ENCODE measurements around the gene ANKRD61.
A peak's percentile ranks its signal among the peaks of the same experiment; 100 is the strongest.
"Not testable (repeated sequence)": the region's sequence is repeated elsewhere in the genome, so short reads cannot be mapped to it uniquely, and the experiment has no call there.

ANKRD61 gene

GRCh38 chr7:6035686-6036085, 4.5 kb downstream of the ANKRD61 start:
- DNase-seq (ENCODE audit: insufficient read length) (no peak), FAIRE-seq (no peak)
- no peak for TF ChIP-seq TAF1 (IDR thresholded peaks at IDR 0.05; ENCODE audit: borderline replicate concordance, low read depth, low read length)
- TF ChIP-seq POLR2A (IDR thresholded peaks at IDR 0.05; ENCODE audit: low read depth, low read length), result no peak
- no peak for TF ChIP-seq POLR2AphosphoS5 (IDR thresholded peaks at IDR 0.05; ENCODE audit: low read depth, low read length)

DNA sequence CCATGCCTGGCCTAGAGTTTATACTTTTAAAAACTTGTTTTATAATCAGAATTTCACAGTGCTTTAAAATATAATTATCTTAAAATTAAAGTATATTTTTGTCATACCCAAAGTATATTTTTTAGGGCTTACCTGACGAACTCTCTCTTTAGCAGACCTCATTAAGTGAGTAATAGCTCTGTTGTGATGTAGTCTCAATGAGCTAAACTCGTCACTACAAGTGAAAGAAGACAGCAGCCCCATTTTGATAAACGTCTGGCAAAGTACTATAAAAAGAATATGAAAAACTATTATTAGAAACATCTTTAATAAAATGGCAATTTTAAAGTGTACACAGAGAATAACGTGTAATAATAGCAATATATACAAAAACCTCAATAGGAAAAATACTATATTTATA, 18.6 kb downstream of the ANKRD61 start:
- FAIRE-seq (no peak), DNase-seq (ENCODE audit: insufficient read length) (no peak)
- TF ChIP-seq POLR2A (IDR thresholded peaks at IDR 0.05; ENCODE audit: low read depth, low read length) (no peak), TAF1 (IDR thresholded peaks at IDR 0.05; ENCODE audit: borderline replicate concordance, low read depth, low read length) (no peak), POLR2AphosphoS5 (IDR thresholded peaks at IDR 0.05; ENCODE audit: low read depth, low read length) (no peak)

GRCh38 chr7:6051185-6051584, 20.0 kb downstream of the ANKRD61 start:
- not testable (repeated sequence) for DNase-seq (ENCODE audit: insufficient read length); FAIRE-seq

DNA sequence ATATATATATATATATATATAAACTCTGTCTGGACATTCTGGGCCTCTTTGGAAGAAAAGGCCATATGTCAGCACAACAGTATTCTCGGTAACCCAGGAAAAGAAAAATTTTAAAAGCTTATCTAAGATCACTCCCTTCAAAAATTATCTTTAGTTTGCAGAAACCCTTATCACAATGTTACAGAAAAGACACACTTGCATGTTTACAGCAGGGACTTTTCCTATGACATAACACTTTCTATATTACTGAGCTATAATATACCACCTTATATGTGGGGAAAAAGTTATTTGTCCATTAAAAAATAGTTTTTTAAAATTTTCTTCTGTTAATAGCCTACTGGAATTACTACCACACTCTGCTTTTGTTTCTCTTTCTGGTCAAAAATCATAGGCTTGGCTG, 25.4 kb downstream of the ANKRD61 start:
- DNase-seq (ENCODE audit: insufficient read length) (no peak), FAIRE-seq (no peak)
- no peak for TF ChIP-seq TAF1 (IDR thresholded peaks at IDR 0.05; ENCODE audit: borderline replicate concordance, low read depth, low read length)
- no peak for TF ChIP-seq POLR2A (IDR thresholded peaks at IDR 0.05; ENCODE audit: low read depth, low read length)

DNA sequence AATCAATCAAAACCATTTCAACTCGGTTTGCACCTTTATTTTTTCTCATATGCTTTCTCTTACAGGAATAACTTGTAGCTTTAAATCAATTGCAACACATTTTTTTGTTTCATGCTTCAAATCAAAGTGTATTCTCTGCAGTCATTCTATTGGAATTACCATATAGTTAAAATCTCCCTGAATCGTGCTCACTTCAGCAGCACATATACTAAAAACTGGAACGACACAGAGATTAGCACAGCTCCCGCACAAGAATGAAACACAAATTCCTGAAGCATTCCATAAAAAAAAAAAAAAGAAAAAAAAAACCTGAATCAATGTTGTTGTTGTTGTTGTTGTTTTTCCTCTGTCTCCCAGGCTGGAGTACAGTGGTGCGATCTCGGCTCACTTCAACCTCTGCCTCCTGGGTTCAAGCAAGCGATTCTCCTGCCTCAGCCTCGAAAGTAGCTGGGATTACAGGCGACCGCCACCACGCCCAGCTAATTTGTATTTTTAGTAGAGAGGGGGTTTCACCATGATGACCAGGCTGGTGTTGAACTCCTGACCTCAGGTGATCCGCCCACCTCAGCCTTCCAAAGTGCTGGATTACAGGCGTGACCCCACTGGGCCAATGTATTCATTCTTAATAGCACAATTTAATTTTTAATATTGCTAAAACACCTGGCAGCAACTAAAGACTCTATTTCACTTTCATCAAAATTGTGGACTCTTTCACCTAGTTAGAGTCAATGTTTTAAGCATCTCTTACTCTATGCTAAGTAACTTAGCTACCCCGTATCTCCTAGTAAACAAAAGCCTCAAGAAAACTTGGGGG, 26.3 kb downstream of the ANKRD61 start:
- DNase-seq (ENCODE audit: insufficient read length) (no peak), FAIRE-seq (peak; percentile 63)
- no peak for TF ChIP-seq POLR2AphosphoS5 (IDR thresholded peaks at IDR 0.05; ENCODE audit: low read depth, low read length)

GRCh38 chr7:6059941-6060340, 28.8 kb downstream of the ANKRD61 start:
- not testable (repeated sequence) for DNase-seq (ENCODE audit: insufficient read length); FAIRE-seq

- FAIRE-seq, result no peak
- no peak for TF ChIP-seq TAF1 (IDR thresholded peaks at IDR 0.05; ENCODE audit: borderline replicate concordance, low read depth, low read length)
- no peak for TF ChIP-seq POLR2AphosphoS5 (IDR thresholded peaks at IDR 0.05; ENCODE audit: low read depth, low read length)
- no peak for TF ChIP-seq POLR2A (IDR thresholded peaks at IDR 0.05; ENCODE audit: low read depth, low read length)
- DNase-seq (ENCODE audit: insufficient read length), result no peak
These were observed 40.2 kb downstream of the ANKRD61 start for GRCh38 chr7:6071406-6071805.

GRCh38 chr7:6074612-6075380, 43.6 kb downstream of the ANKRD61 start:
- TF ChIP-seq TAF1 (IDR thresholded peaks at IDR 0.05; ENCODE audit: borderline replicate concordance, low read depth, low read length) (no peak), POLR2A (IDR thresholded peaks at IDR 0.05; ENCODE audit: low read depth, low read length) (no peak), POLR2AphosphoS5 (IDR thresholded peaks at IDR 0.05; ENCODE audit: low read depth, low read length) (no peak)
- no peak for DNase-seq (ENCODE audit: insufficient read length)
- no peak for FAIRE-seq

GRCh38 chr7:6078548-6078947, 47.4 kb downstream of the ANKRD61 start:
- DNase-seq (ENCODE audit: insufficient read length) (no peak), FAIRE-seq (no peak)
- TF ChIP-seq POLR2A (IDR thresholded peaks at IDR 0.05; ENCODE audit: low read depth, low read length) (no peak), POLR2AphosphoS5 (IDR thresholded peaks at IDR 0.05; ENCODE audit: low read depth, low read length) (no peak), TAF1 (IDR thresholded peaks at IDR 0.05; ENCODE audit: borderline replicate concordance, low read depth, low read length) (no peak)

GRCh38 chr7:6083047-6083446, 51.9 kb downstream of the ANKRD61 start:
- FAIRE-seq; DNase-seq (ENCODE audit: insufficient read length): not testable (repeated sequence)

All from GM12892 (cell line).